H9 (cell line): Measurements from ENCODE around the gene BLOC1S6. TPM values are rescaled to one million over a fixed set of nuclear protein-coding genes. Genes with fewer than 3 reads are reported as not detected.
A peak's percentile ranks its signal among the peaks of the same experiment; 100 is the strongest.

Experiments used
- DNase-seq: peaks from one replicate; pipeline ENCODE4 v3.0.0-alpha.2; 2017
- H2AFZ ChIP-seq: one replicate; pipeline ENCODE4 v1.6.1; 2013; ENCODE audit warnings: mild to moderate bottlenecking, low read length, control low read depth, moderate library complexity
- H2AK5ac ChIP-seq: 2 replicates; pipeline ENCODE4 v1.6.1; 2013; ENCODE audit warnings: low read length, control low read depth, mixed read lengths; ENCODE audit not compliant: insufficient read length
- H2BK120ac ChIP-seq: one replicate; pipeline ENCODE4 v1.6.1; 2013; ENCODE audit warnings: low read depth, mild to moderate bottlenecking, low read length, control low read depth, inconsistent platforms; ENCODE audit not compliant: poor library complexity, severe bottlenecking
- H2BK12ac ChIP-seq: 2 replicates; pipeline ENCODE4 v1.6.1; 2013; ENCODE audit warnings: low read length, control low read depth, mixed read lengths, low read depth; ENCODE audit not compliant: insufficient read length
- H2BK15ac ChIP-seq: 2 replicates; pipeline ENCODE4 v1.6.1; 2013; ENCODE audit warnings: low read depth, low read length, control low read depth
- H2BK20ac ChIP-seq: one replicate; pipeline ENCODE4 v1.6.1; 2013; ENCODE audit warnings: low read depth, mild to moderate bottlenecking, low read length, control low read depth, inconsistent platforms; ENCODE audit not compliant: poor library complexity, severe bottlenecking
- H2BK5ac ChIP-seq: 2 replicates; pipeline ENCODE4 v1.6.1; 2013; ENCODE audit warnings: low read length, control low read depth, mixed read lengths; ENCODE audit not compliant: insufficient read length
- H3K14ac ChIP-seq: 2 replicates; pipeline ENCODE4 v1.6.1; 2013; ENCODE audit warnings: low read length, control low read depth; ENCODE audit not compliant: insufficient read depth
- H3K18ac ChIP-seq: 2 replicates; pipeline ENCODE4 v1.6.1; 2013; ENCODE audit warnings: low read depth, mild to moderate bottlenecking, mixed read lengths, low read length, control low read depth; ENCODE audit not compliant: insufficient read length
- H3K23ac ChIP-seq: 2 replicates; pipeline ENCODE4 v1.6.1; 2013; ENCODE audit warnings: low read length, control low read depth, mixed read lengths, low read depth; ENCODE audit not compliant: insufficient read length
- H3K23me2 ChIP-seq: 2 replicates; pipeline ENCODE4 v1.6.1; 2013; ENCODE audit warnings: low read depth, mild to moderate bottlenecking, mixed read lengths, low read length, control low read depth; ENCODE audit not compliant: insufficient read length, poor library complexity, severe bottlenecking
- H3K27ac ChIP-seq: 2 replicates; pipeline ENCODE4 v1.5.1; 2013; ENCODE audit warnings: low read length, control low read depth, mixed read lengths, low read depth; ENCODE audit not compliant: insufficient read length
- H3K27me3 ChIP-seq: 2 replicates; pipeline ENCODE4 v1.6.1; 2013; ENCODE audit warnings: low read length, control low read depth, inconsistent platforms; ENCODE audit not compliant: insufficient read depth
- H3K4ac ChIP-seq: 2 replicates; pipeline ENCODE4 v1.6.1; 2013; ENCODE audit warnings: low read depth, mild to moderate bottlenecking, control low read depth, inconsistent platforms, low read length, moderate library complexity
- H3K4me1 ChIP-seq: 2 replicates; pipeline ENCODE4 v1.6.1; 2013; ENCODE audit warnings: low read length, control low read depth, inconsistent platforms; ENCODE audit not compliant: insufficient read depth
- H3K4me2 ChIP-seq: 2 replicates; pipeline ENCODE4 v1.6.1; 2013; ENCODE audit warnings: low read length, control low read depth, mixed read lengths; ENCODE audit not compliant: insufficient read length, insufficient read depth
- H3K56ac ChIP-seq: 2 replicates; pipeline ENCODE4 v1.6.1; 2013; ENCODE audit warnings: low read depth, mild to moderate bottlenecking, mixed read lengths, low read length, control low read depth; ENCODE audit not compliant: insufficient read length
- H3K79me1 ChIP-seq: 2 replicates; pipeline ENCODE4 v1.6.1; 2013; ENCODE audit warnings: low read depth, mild to moderate bottlenecking, moderate library complexity, low read length, control low read depth, inconsistent platforms; ENCODE audit not compliant: insufficient read depth, poor library complexity, severe bottlenecking
- H3K79me2 ChIP-seq: 2 replicates; pipeline ENCODE4 v1.6.1; 2013; ENCODE audit warnings: low read length, control low read depth, inconsistent platforms; ENCODE audit not compliant: insufficient read depth
- H3K9ac ChIP-seq: 2 replicates; pipeline ENCODE4 v1.6.1; 2013; ENCODE audit warnings: low read length, control low read depth, mixed read lengths; ENCODE audit not compliant: insufficient read length; ENCODE audit errors: extremely low read depth
- H3K9me3 ChIP-seq: one replicate; pipeline ENCODE4 v1.6.1; 2013; ENCODE audit warnings: low read depth, low read length, inconsistent platforms; ENCODE audit not compliant: control insufficient read depth
- H3T11ph ChIP-seq: one replicate; pipeline ENCODE4 v1.6.1; 2013; ENCODE audit warnings: mild to moderate bottlenecking, low read length, control low read depth, inconsistent platforms
- H4K20me1 ChIP-seq: one replicate; pipeline ENCODE4 v1.6.1; 2013; ENCODE audit not compliant: control insufficient read depth, insufficient read length, insufficient read depth
- H4K5ac ChIP-seq: 2 replicates; pipeline ENCODE4 v1.6.1; 2013; ENCODE audit warnings: low read depth, mild to moderate bottlenecking, mixed read lengths, low read length, control low read depth; ENCODE audit not compliant: insufficient read length
- H4K8ac ChIP-seq: replicated peaks from 2 replicates; pipeline ENCODE4 v1.6.1; 2013; ENCODE audit warnings: low read length, control low read depth, mixed read lengths, low read depth; ENCODE audit not compliant: insufficient read length
- H4K91ac ChIP-seq: 2 replicates; pipeline ENCODE4 v1.6.1; 2013; ENCODE audit warnings: low read depth, mild to moderate bottlenecking, moderate library complexity, mixed read lengths, low read length, control low read depth; ENCODE audit not compliant: insufficient read length
- H3K27ac Mint-ChIP-seq, 3 experiments: 2 replicates in 2 of 3; 3 replicates in 1 of 3; pipeline ENCODE4 v1.8.0; 2020 to 2021; ENCODE audit warnings: mixed read lengths in 3 of 3, mild to moderate bottlenecking in 1 of 3, moderate library complexity in 1 of 3
- H3K27me3 Mint-ChIP-seq: 2 replicates; pipeline ENCODE4 v1.8.0; 2021; ENCODE audit warnings: low read depth, mild to moderate bottlenecking, moderate library complexity, mixed read lengths
- H3K36me3 Mint-ChIP-seq, 3 experiments: 2 replicates in 2 of 3; 3 replicates in 1 of 3; pipeline ENCODE4 v1.8.0; 2020 to 2021; ENCODE audit warnings: low read depth in 3 of 3, mixed read lengths in 3 of 3; ENCODE audit not compliant: insufficient read depth in 1 of 3
- H3K4me1 Mint-ChIP-seq, 2 experiments: 2 replicates each; pipeline ENCODE4 v1.8.0; 2020; ENCODE audit warnings: mixed read lengths in 2 of 2
- H3K4me3 Mint-ChIP-seq, 2 experiments: 2 replicates in 1 of 2; 3 replicates in 1 of 2; pipeline ENCODE4 v1.8.0; 2020 to 2021; ENCODE audit warnings: mild to moderate bottlenecking in 2 of 2, mixed read lengths in 2 of 2, moderate library complexity in 1 of 2
- H3K9me3 Mint-ChIP-seq, 2 experiments: 2 replicates in 1 of 2; 3 replicates in 1 of 2; pipeline ENCODE4 v1.8.0; 2020; ENCODE audit warnings: mild to moderate bottlenecking in 2 of 2, mixed read lengths in 2 of 2, moderate library complexity in 1 of 2
- CTCF ChIP-seq: fragments of 200-600 bp; sonication (generic); conservative IDR thresholded peaks from 3 replicates; pipeline ENCODE4 v1.8.0; 2021; ENCODE audit warnings: antibody characterized with exemption, mild to moderate bottlenecking
- WGBS: extraction: QIAGEN DNeasy Blood & Tissue Kit; methylation state at CpG from one replicate; pipeline ENCODE4 v1.1.7; 2013; ENCODE audit warnings: missing lambda C conversion rate, low lambda C conversion rate, mixed read lengths; ENCODE audit not compliant: insufficient read length; ENCODE audit errors: extremely low coverage; 5-methylcytosine and 5-hydroxymethylcytosine counted together
- total RNA-seq: library from RNA; stranded (reverse); gene quantifications from 2 replicates; pipeline ENCODE4 v1.2.1, GENCODE V29; 2021

Gene BLOC1S6
- total RNA-seq, 1 experiment from 2014 or later, result 36.9 TPM

DNA sequence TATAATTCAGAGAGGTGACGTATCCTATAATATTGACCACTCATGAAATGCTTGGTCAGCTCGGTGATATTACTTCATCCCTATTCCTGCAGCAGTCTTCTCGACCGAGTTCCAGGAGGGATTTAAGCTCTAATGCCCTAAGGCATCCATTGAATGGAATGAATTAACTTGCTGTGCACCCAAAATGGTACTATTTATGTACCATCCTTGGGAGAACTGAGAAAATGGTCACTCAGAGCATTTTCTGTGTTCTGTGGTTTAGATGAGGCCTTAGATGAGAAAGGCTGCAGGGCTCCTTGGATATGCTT is 638 bp downstream of the BLOC1S6 start:
- peaks cover 5% of the 10 kb centered on the region; the same call in 1 of the 2 replicates for H3K79me2 ChIP-seq
- no peak overlapping the region for H3K56ac ChIP-seq
- DNase-seq, result no peak
- H3K9me3 ChIP-seq, result no peaks in the 10 kb centered on the region
- Mint-ChIP-seq H3K9me3 (no peaks in the 10 kb centered on the region; a peak in 1 of 5 replicates), H3K4me1 (peaks cover 22 to 23% of the 10 kb centered on the region in 2 experiments), H3K36me3 (peaks cover 0 to 8% (median 8%) of the 10 kb centered on the region in 3 experiments; a peak in 3 of 7 replicates), H3K27ac (peak overlapping the region; percentile 100), H3K4me3 (peak overlapping the region; percentile 97 to 98), H3K27me3 (peaks cover 2% of the 10 kb centered on the region; the same call in 1 of the 2 replicates)
- no peak overlapping the region for H4K91ac ChIP-seq
- peaks cover 11% of the 10 kb centered on the region for H3K23me2 ChIP-seq
- H2BK12ac ChIP-seq, result no peak overlapping the region
- peak overlapping the region; percentile 96 for H3K9ac ChIP-seq
- H3K4me1 ChIP-seq, result 0 out of 2 replicates have a peak, but pooled peaks cover 3% of the 10 kb centered on the region
- peak overlapping the region; percentile 56; the same call in 1 of the 2 replicates for H3K14ac ChIP-seq
- no peaks in the 10 kb centered on the region for H3K27me3 ChIP-seq
- H3K4ac ChIP-seq, result no peak overlapping the region
- no peak overlapping the region for H2AFZ ChIP-seq
- peak overlapping the region; percentile 94 for H3K27ac ChIP-seq
- no peak overlapping the region for H2BK20ac ChIP-seq
- H2AK5ac ChIP-seq, result no peak overlapping the region
- no peak overlapping the region for H2BK120ac ChIP-seq
- peaks cover 7% of the 10 kb centered on the region for H3K79me1 ChIP-seq
- H2BK5ac ChIP-seq, result no peak overlapping the region
- no peak overlapping the region for H2BK15ac ChIP-seq
- no peak overlapping the region for H3K23ac ChIP-seq
- peak overlapping the region; percentile 20 for H4K5ac ChIP-seq
- WGBS, result no CpG with 5 or more reads among the region's 4 CpGs
- H3T11ph ChIP-seq, result no peak overlapping the region
- no peak overlapping the region for H4K8ac ChIP-seq
- H3K18ac ChIP-seq, result peak overlapping the region; percentile 5
- TF ChIP-seq CTCF, result no peak
- peak overlapping the region; percentile 98 for H3K4me2 ChIP-seq
- peaks cover 2% of the 10 kb centered on the region for H4K20me1 ChIP-seq
